ENCODE results near the gene BLTP3B. TPM values are rescaled to one million over a fixed set of nuclear protein-coding genes. Genes with fewer than 3 reads are reported as not detected.

The BLTP3B gene
- total RNA-seq, 6 experiments from 2014 or later, result 28.5 to 34.2 (median 33.4) TPM

GRCh38 chr12:100127766-100128511 lies 14.7 kb downstream of the BLTP3B start:
- Mint-ChIP-seq H3K4me1 (ENCODE audit: low read depth) (peaks cover 42% of the 10 kb centered on the region), H3K27me3 (ENCODE audit: insufficient read depth) (no peaks in the 10 kb centered on the region), H3K27ac (peak overlapping the region; percentile 82), H3K4me3 (peak overlapping the region; percentile 50), H3K9me3 (no peaks in the 10 kb centered on the region), H3K36me3 (ENCODE audit: low read depth) (peaks cover 6% of the 10 kb centered on the region)
- peak; percentile 33 for DNase-seq
- TF ChIP-seq, protein P1, sequence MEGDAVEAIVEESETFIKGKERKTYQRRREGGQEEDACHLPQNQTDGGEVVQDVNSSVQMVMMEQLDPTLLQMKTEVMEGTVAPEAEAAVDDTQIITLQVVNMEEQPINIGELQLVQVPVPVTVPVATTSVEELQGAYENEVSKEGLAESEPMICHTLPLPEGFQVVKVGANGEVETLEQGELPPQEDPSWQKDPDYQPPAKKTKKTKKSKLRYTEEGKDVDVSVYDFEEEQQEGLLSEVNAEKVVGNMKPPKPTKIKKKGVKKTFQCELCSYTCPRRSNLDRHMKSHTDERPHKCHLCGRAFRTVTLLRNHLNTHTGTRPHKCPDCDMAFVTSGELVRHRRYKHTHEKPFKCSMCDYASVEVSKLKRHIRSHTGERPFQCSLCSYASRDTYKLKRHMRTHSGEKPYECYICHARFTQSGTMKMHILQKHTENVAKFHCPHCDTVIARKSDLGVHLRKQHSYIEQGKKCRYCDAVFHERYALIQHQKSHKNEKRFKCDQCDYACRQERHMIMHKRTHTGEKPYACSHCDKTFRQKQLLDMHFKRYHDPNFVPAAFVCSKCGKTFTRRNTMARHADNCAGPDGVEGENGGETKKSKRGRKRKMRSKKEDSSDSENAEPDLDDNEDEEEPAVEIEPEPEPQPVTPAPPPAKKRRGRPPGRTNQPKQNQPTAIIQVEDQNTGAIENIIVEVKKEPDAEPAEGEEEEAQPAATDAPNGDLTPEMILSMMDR (IDR thresholded peaks at IDR 0.05), result no peak

- Mint-ChIP-seq H3K4me1 (ENCODE audit: low read depth) (peaks cover 26% of the 10 kb centered on the region), H3K27ac (no peak overlapping the region), H3K4me3 (no peak overlapping the region), H3K27me3 (ENCODE audit: insufficient read depth) (no peaks in the 10 kb centered on the region), H3K36me3 (ENCODE audit: low read depth) (peaks cover 5% of the 10 kb centered on the region; the same call in 1 of the 2 replicates), H3K9me3 (peaks cover 6% of the 10 kb centered on the region)
- no peak for DNase-seq
- TF ChIP-seq, protein P1 (IDR thresholded peaks at IDR 0.05), result no peak
Observed at GRCh38 chr12:100123316-100124095, 19.2 kb downstream of the BLTP3B start.

- H3K36me3 Mint-ChIP-seq (ENCODE audit: low read depth), result peaks cover 5% of the 10 kb centered on the region
- no peak overlapping the region for H3K27ac Mint-ChIP-seq
- H3K9me3 Mint-ChIP-seq, result peaks cover 6% of the 10 kb centered on the region
- DNase-seq, result no peak
- H3K27me3 Mint-ChIP-seq (ENCODE audit: insufficient read depth), result no peaks in the 10 kb centered on the region
- TF ChIP-seq, protein P1 (IDR thresholded peaks at IDR 0.05), result no peak
- H3K4me1 Mint-ChIP-seq (ENCODE audit: low read depth), result 0 out of 2 replicates have a peak, but pooled peaks cover 6% of the 10 kb centered on the region
- H3K4me3 Mint-ChIP-seq, result no peak overlapping the region
Observed at GRCh38 chr12:100120355-100120754, 22.3 kb downstream of the BLTP3B start.

DNA sequence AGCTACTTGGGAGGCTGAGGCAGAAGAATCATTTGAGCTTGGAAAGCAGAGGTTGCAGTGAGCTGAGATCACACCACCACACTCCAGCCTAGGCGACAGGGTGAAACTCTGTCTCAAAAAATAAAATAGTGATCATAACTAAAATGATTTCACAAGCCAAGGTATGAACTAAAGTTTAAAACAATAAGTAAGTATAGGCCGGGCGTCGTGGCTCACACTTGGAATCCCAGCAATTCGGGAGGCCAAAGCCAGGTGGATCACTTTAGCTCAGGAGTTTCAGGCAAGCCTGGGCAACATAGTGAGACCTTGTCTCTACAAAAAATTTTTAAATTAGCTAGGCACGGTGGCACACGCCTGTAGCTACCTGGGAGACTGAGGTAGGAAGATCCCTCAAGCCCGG lies 27.4 kb downstream of the BLTP3B start:
- no peak for DNase-seq
- Mint-ChIP-seq H3K36me3 (ENCODE audit: low read depth) (peaks cover 2% of the 10 kb centered on the region), H3K9me3 (peaks cover under 1% of the 10 kb centered on the region; the same call in 1 of the 2 replicates), H3K4me3 (no peak overlapping the region), H3K4me1 (ENCODE audit: low read depth) (peaks cover 17% of the 10 kb centered on the region), H3K27ac (no peak overlapping the region), H3K27me3 (ENCODE audit: insufficient read depth) (no peaks in the 10 kb centered on the region)
- TF ChIP-seq, protein P1 (IDR thresholded peaks at IDR 0.05), result no peak

- Mint-ChIP-seq H3K9me3 (no peaks in the 10 kb centered on the region), H3K4me3 (no peak overlapping the region), H3K36me3 (ENCODE audit: low read depth) (peaks cover 7% of the 10 kb centered on the region; the same call in 1 of the 2 replicates), H3K27ac (no peak overlapping the region), H3K27me3 (ENCODE audit: insufficient read depth) (no peaks in the 10 kb centered on the region), H3K4me1 (ENCODE audit: low read depth) (peaks cover 21% of the 10 kb centered on the region)
- TF ChIP-seq, protein P1 (IDR thresholded peaks at IDR 0.05), result no peak
- DNase-seq, result no peak
Observed at GRCh38 chr12:100114574-100114973, 28.1 kb downstream of the BLTP3B start.
